ENCODE data around the gene RORB.

The RORB gene

DNA sequence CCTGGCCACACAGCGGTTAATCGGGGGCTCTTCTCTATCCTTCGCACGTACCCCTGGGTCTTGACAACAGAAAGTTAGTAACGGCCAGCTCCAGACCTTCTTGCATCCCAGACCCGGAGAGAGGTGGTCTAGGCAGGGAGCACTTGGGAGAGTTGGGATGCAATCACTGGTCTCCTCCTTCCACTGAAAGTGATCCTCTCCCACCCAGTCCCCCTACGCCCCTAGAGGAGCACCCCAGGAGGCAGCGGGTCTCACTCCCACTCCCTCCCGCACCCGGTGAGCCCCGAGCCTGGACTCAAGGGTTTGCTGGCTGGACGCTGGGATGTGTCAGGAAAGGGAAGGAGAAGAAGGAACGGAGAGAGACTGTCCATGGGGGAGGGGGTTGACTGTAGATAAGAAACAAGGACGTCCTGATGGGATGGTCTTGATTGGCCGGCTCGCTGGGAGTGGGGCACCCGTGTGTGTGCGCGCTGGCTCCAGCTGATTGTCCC, 2.0 kb downstream of the RORB start:
- TF ChIP-seq, protein P1, sequence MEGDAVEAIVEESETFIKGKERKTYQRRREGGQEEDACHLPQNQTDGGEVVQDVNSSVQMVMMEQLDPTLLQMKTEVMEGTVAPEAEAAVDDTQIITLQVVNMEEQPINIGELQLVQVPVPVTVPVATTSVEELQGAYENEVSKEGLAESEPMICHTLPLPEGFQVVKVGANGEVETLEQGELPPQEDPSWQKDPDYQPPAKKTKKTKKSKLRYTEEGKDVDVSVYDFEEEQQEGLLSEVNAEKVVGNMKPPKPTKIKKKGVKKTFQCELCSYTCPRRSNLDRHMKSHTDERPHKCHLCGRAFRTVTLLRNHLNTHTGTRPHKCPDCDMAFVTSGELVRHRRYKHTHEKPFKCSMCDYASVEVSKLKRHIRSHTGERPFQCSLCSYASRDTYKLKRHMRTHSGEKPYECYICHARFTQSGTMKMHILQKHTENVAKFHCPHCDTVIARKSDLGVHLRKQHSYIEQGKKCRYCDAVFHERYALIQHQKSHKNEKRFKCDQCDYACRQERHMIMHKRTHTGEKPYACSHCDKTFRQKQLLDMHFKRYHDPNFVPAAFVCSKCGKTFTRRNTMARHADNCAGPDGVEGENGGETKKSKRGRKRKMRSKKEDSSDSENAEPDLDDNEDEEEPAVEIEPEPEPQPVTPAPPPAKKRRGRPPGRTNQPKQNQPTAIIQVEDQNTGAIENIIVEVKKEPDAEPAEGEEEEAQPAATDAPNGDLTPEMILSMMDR (conservative IDR thresholded peaks at IDR 0.05; ENCODE audit: low read depth, low read length) = no peak
- peak; percentile 9 for DNase-seq (ENCODE audit: low read depth)
- H3K4me3 ChIP-seq (ENCODE audit: low read depth, low read length) = peak overlapping the region; percentile 73

- H3K4me3 ChIP-seq (ENCODE audit: low read depth, low read length) = peak overlapping the region; percentile 73
- DNase-seq (ENCODE audit: low read depth) = peak; percentile 27
- TF ChIP-seq, protein P1 (conservative IDR thresholded peaks at IDR 0.05; ENCODE audit: low read depth, low read length) = no peak
Measured at GRCh38 chr9:74499770-74500583, 2.8 kb downstream of the RORB start.

DNA sequence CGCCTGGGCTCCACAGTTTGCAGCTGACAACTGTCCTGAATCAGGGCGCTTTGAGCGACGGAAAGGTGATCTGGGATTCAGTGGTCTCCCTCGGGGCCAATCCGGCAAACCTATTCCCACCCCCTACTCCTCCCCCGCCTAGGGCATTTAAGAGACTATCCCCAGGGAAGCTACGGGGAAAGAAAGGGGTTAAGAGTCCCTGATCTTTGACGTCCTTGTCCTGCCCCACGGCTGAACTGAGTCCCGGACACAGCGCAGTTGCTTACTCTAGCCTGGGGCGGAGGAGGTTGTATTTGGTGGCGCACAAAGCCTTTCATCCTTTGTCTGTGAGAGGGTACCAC, 3.4 kb downstream of the RORB start:
- TF ChIP-seq, protein P1 (conservative IDR thresholded peaks at IDR 0.05; ENCODE audit: low read depth, low read length) = no peak
- peak overlapping the region; percentile 73 for H3K4me3 ChIP-seq (ENCODE audit: low read depth, low read length)
- DNase-seq (ENCODE audit: low read depth) = peak; percentile 2

GRCh38 chr9:74501570-74501969, 4.4 kb downstream of the RORB start:
- no peak for DNase-seq (ENCODE audit: low read depth)
- TF ChIP-seq, protein P1 (conservative IDR thresholded peaks at IDR 0.05; ENCODE audit: low read depth, low read length) = no peak
- no peak overlapping the region for H3K4me3 ChIP-seq (ENCODE audit: low read depth, low read length)

- DNase-seq (ENCODE audit: low read depth) = no peak
- H3K4me3 ChIP-seq (ENCODE audit: low read depth, low read length) = no peak overlapping the region
- TF ChIP-seq, protein P1 (conservative IDR thresholded peaks at IDR 0.05; ENCODE audit: low read depth, low read length) = no peak
Measured at GRCh38 chr9:74503219-74503618, 6.1 kb downstream of the RORB start.

- TF ChIP-seq, protein P1 (conservative IDR thresholded peaks at IDR 0.05; ENCODE audit: low read depth, low read length) = no peak
- no peak for DNase-seq (ENCODE audit: low read depth)
- no peak overlapping the region for H3K4me3 ChIP-seq (ENCODE audit: low read depth, low read length)
Measured at GRCh38 chr9:74503666-74504065, 6.5 kb downstream of the RORB start.

- DNase-seq (ENCODE audit: low read depth) = no peak
- TF ChIP-seq, protein P1 (conservative IDR thresholded peaks at IDR 0.05; ENCODE audit: low read depth, low read length) = no peak
- no peak overlapping the region for H3K4me3 ChIP-seq (ENCODE audit: low read depth, low read length)
Measured at GRCh38 chr9:74511333-74511732, 14.2 kb downstream of the RORB start.

Data from choroid plexus epithelial cell (primary cell).